Right forelimb (tissue), 1 donor: Measurements from ENCODE around the gene CADPS.

Experiments used
- DNase-seq: peaks from one replicate; pipeline ENCODE4 v3.0.0-alpha.2; 2018

The CADPS gene

DNA sequence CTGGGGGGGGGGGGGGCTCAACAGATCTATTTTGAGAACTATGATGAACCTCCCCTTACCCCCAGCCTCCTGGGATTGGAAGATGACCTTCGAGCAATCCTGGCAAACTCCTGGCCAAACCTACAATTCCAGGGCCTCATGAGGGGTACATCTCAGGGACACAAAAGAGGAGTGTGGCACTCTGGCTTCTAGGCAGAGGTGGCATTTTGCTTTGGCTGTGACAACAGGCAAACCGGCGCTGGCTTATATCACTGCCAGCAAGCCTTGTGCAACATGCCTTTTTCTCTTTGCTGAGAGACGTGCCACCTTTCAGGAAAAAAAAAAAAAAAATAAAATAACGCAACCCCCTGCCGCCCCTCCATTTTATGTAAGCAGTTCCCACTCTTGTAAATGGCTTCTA is 470.1 kb downstream of the CADPS start:
- no peak for DNase-seq

DNA sequence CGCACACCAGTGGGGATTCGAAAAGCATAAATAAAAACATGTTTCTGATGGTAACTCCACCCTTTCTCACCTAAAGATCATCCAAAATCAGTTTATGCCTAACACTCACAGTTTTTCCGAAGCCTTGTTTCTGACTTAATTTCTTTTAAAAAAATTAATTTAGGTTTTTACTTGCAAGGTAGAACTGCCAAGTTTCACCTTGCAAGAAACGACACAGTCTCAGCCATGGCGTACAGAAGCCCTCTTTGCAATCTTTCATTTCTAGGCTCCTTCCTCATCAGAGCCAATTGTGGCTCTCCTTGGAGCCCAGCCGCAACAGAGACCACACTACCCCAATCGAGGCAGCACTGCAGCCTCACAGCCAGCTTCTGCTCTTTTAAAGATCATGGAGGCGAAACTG is 470.9 kb downstream of the CADPS start:
- DNase-seq = no peak

DNA sequence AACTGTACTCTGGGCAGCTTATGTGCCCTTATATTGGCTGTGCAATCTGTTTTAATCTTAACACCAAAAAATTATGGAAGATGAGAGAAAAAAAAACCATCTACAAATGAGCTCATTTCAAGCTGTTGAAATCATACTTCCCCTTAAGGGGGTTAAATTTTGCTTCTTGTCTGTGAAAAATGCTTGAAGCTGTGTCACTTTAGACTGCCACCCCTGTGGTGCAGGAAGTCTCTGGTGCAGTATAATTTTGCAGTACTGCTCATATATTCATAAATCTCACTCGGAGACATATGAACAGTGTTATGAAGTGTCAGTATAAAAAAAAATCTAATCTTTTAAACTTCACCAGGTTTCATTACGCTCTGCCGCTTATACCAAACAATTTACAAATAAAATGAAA is 471.5 kb downstream of the CADPS start:
- no peak for DNase-seq

DNA sequence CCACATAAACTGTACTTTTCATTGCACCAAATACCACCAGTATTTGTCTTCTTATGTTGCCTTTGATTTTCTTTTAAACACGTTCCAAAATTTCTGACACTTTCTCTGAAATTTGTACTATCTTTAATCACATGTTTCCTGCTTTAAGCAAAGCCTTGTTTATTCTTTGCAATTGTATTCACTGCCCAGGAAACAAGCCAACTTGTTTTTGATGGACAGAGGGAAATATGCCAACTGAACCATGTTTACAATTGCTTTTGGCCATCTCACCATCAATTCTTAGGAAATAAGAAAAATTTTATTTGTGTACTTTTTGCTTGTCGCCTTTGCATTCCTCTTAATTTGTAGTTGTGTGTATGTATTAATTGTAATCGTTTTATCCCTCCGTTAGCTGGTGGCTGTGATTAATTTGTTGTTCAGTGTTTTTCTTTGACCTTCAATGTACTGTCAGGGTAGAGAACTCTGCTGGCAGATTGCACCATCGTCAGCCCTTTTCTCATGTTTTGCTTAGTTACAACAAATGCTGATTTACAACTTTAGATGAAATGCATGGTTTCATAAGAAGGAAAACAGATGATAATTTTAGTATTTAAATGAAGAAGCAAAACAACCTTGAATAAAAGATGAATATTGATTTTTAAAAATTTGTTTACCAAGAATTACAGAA is 482.5 kb downstream of the CADPS start:
- no peak for DNase-seq

- no peak for DNase-seq
These were observed 488.0 kb downstream of the CADPS start for GRCh38 chr3:62387251-62387650.

DNA sequence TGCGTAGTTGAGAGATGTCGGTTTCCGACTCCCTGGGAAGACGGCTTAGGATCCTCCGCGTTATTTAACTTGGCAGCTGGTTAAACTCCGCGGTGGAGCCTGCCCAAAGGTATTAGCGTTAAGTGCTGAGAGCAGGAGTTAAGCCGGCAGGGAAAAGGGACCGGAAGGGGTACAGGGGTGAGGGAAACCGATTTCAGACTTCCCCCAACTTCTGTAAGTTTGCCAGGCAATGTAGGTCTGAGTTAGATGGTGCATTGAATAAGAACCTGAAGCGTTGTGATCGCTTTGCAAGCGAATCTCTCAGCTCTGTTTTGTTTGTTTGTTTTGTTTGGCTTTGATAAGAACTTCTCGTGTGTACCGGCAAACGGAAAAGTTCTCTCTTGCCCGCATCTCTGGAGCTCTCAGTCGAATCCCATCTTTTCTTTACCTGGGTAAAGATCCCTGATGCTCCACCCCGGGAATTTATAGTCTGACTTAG is 495.9 kb downstream of the CADPS start:
- DNase-seq = no peak

DNA sequence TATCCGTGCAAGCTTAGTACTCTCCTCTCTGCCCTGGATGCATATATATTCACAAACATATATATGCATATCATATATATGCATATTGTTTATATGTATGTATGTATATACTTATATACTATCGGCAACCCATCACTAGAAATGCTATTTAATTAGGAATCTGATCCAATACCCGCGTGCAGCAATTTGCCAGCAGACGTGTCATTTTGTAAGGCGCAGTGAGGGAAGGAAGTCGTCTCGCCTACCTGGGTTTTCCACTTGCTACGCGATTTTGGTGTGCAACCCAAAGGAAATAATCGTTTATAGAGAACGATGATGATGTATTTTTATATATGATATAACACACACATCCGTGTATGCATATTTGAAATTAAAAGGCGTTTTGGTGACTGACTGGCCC is 496.3 kb downstream of the CADPS start:
- no peak for DNase-seq

- no peak for DNase-seq
These were observed 496.9 kb downstream of the CADPS start for GRCh38 chr3:62378311-62378789.

- no peak for DNase-seq
These were observed 498.0 kb downstream of the CADPS start for GRCh38 chr3:62376906-62377877.

GRCh38 chr3:62376454-62376720 is 498.8 kb downstream of the CADPS start:
- DNase-seq = no peak

GRCh38 chr3:62375655-62376453 is 499.4 kb downstream of the CADPS start:
- no peak for DNase-seq

DNA sequence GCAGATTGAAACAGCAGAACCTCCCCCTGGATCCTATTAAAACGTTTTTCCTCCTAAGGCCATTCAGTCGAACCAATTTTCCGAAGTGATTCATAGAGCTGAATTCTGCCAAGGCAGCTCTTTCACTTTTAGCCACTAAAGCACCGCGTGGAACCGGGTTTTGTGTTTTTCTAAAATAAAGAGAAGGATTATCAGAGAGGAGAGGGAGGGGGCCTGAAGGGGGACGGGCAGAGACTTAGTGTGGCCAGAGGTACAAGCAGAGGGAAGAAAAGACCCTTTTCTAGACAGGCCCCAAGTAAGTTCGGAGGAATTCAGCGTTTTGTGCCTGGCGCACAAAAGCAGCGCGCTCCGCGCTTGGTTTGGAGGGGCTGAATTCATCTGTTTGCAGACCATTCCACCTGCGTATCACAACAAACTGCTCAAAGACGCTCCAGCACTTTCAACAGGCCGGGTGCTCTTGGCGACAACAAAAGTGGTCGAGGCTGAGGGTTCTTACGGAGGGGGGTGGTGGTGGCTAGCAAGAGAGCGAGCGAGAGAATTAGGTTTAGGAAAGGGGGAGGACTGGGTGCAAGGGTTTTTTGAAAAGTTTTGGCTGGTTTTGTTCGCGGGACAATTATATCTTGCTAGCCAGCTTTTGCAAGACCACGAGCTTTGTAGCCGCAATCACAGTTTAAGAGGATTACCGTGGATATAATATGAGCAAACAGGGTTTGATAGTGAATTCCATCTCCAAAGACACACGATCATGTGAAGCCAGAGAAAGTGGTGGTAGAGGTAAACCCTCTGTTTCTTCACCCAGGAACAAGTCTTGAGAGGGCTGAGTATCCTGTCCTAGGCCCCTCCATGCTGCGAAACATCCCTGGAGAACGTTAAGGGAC is 500.6 kb downstream of the CADPS start:
- no peak for DNase-seq

DNA sequence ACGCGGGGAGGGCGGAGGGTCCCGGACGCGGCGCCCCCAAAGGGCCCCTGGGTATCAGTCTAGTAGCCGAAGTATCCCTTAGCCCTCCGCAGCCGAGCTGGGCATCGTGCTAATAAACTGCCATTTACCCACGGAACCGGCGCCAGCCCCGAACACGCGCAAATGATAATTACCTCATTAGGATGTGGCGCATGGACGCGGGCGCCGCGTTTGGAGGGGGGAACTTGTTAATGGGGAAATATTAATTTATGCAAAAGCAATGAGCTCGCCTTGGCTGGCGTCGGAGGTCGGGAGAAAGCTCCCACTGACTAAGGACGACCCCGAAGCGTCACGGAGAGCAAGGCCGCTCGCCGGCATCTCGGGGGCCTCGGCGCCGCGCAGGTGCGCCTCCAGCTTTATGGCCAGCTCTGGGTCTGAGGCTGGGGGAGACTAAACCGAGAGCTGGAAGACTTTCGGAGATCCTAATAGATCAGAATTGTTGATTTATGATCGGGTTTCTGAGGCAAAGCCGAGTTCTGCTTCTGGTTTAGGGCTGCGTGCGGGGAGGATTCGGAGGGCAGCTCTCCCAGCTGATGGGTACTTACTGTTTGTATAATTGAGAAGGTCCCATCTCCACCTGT is 501.4 kb downstream of the CADPS start:
- no peak for DNase-seq

DNA sequence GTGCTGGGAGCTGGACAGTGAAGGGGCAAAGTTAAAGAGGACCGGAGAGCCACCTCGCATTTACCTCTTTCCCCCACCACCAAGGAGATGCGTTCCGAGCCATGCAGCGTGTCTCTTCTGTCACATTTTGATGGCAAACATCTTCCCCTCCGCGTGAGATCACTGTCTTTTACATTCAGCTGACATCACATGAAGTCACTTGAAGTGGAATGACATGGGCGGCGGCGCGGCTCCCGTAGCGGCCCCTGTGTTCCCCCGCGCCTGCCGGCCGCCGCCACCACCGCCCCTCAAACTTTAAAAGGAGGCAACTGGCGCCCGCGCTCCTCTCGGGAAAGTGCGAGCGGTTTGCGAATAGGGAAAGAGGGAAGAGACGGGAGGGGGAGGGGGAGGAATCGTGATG is 502.0 kb downstream of the CADPS start, which contains the start of gene FEZF2:
FEZF2 (minus strand) TSS at position 336 of the 400 bp plus-strand sequence. CDS start 682 bp downstream, outside the sequence.
- DNase-seq = no peak

- DNase-seq = no peak
These were observed 502.6 kb downstream of the CADPS start for GRCh38 chr3:62372621-62373041.

- DNase-seq = no peak
These were observed 503.3 kb downstream of the CADPS start for GRCh38 chr3:62371720-62372591.

- DNase-seq = no peak
These were observed 504.1 kb downstream of the CADPS start for GRCh38 chr3:62370858-62371719.

GRCh38 chr3:62370112-62370857 is 504.9 kb downstream of the CADPS start:
- no peak for DNase-seq

- no peak for DNase-seq
These were observed 505.8 kb downstream of the CADPS start for GRCh38 chr3:62369476-62369743.
